ENCODE results near the gene OR6B1. TPM values are rescaled to one million over a fixed set of nuclear protein-coding genes. Genes with fewer than 3 reads are reported as not detected.

The OR6B1 gene
- polyA plus RNA-seq, 1 donor (not counting 4 experiments of a cell fraction or from before 2014, with no cell fraction given) = not detected

- Histone ChIP-seq H3K79me2 (ENCODE audit: control insufficient read depth, insufficient read depth, low read length) (no peaks in the 10 kb centered on the region), H3K27ac (ENCODE audit: control insufficient read depth, insufficient read depth, low read length) (no peak overlapping the region), H3K9me1 (ENCODE audit: control insufficient read depth, extremely low read depth, insufficient read depth, low read length) (no peaks in the 10 kb centered on the region), H3K4me1 (ENCODE audit: control insufficient read depth, extremely low read depth, insufficient read depth, low read length) (peaks cover under 1% of the 10 kb centered on the region), H3K9me3 (ENCODE audit: control insufficient read depth, low read depth, low read length) (no peaks in the 10 kb centered on the region), H3K4me2 (ENCODE audit: control insufficient read depth, extremely low read depth, insufficient read depth, low read depth, low read length) (no peak overlapping the region), H3K36me3 (ENCODE audit: control insufficient read depth in 2 of 2, extremely low read depth in 1 of 2, insufficient read depth in 2 of 2, low read length in 2 of 2) (no peaks in the 10 kb centered on the region), H3K9ac (ENCODE audit: control insufficient read depth, extremely low read depth, insufficient read depth, low read length) (no peak overlapping the region), H3K27me3 (ENCODE audit: control insufficient read depth, extremely low read depth, insufficient read depth, low read length) (no peaks in the 10 kb centered on the region), H2AFZ (ENCODE audit: control insufficient read depth, low read length) (no peak overlapping the region), H4K20me1 (ENCODE audit: control insufficient read depth, extremely low read depth, insufficient read depth, low read length) (no peaks in the 10 kb centered on the region), H3K4me3 (ENCODE audit: control insufficient read depth in 2 of 3, extremely low read depth in 1 of 3, insufficient read depth in 2 of 3, low read depth in 1 of 3, low read length in 3 of 3) (no peak overlapping the region)
- dilution Hi-C loops (cut with MboI; ENCODE audit: extremely low pct_ligation_motif_present, low sequenced_read_pairs) = no loop called here
- TF ChIP-seq CTCF (optimal IDR thresholded peaks at IDR 0.05 in 1 of 3, IDR thresholded peaks at IDR 0.05 in 1 of 3, conservative IDR thresholded peaks at IDR 0.05 in 1 of 3; ENCODE audit: extremely low read depth in 1 of 3, insufficient read depth in 2 of 3, low read length in 3 of 3) (no peak), EZH2 (IDR thresholded peaks at IDR 0.05; ENCODE audit: low read length) (no peak)
- FAIRE-seq (no peak), DNase-seq (ENCODE audit: low read depth, low spot score) (no peak)
Measured at GRCh38 chr7:143973870-143974416, 26.2 kb upstream of the OR6B1 start.

DNA sequence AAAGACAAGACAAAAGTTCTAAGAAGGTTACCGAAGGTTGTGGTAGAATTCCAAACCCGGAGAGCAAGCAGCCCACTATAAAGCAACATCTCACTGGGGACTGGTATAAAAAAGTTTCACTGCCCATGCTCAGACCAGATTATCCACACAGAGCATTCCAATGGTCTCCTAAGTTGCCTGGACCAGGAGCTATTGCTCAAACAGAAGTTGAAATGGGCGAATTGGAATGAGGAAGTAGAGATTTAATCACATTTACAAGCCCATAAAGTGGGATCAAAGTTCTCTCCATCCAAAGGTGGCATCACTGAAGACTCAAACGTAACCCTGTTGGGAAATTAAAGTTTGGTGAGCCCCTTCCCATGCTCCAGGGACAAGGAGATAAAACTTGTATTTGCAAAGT, 25.7 kb upstream of the OR6B1 start:
- no peak overlapping the region for H3K4me2 ChIP-seq (ENCODE audit: control insufficient read depth, extremely low read depth, insufficient read depth, low read depth, low read length)
- no peaks in the 10 kb centered on the region for H3K36me3 ChIP-seq (ENCODE audit: control insufficient read depth in 2 of 2, extremely low read depth in 1 of 2, insufficient read depth in 2 of 2, low read length in 2 of 2)

More for the DNA sequence above, 25.7 kb upstream of the OR6B1 start:
- no peaks in the 10 kb centered on the region for H3K9me3 ChIP-seq (ENCODE audit: control insufficient read depth, low read depth, low read length)
- H3K9me1 ChIP-seq (ENCODE audit: control insufficient read depth, extremely low read depth, insufficient read depth, low read length) = no peaks in the 10 kb centered on the region
- H3K4me3 ChIP-seq (ENCODE audit: control insufficient read depth in 2 of 3, extremely low read depth in 1 of 3, insufficient read depth in 2 of 3, low read depth in 1 of 3, low read length in 3 of 3) = no peak overlapping the region
- no peak for DNase-seq (ENCODE audit: low read depth, low spot score)
- dilution Hi-C loops (cut with MboI; ENCODE audit: extremely low pct_ligation_motif_present, low sequenced_read_pairs) = no loop called here
- no peaks in the 10 kb centered on the region for H3K27me3 ChIP-seq (ENCODE audit: control insufficient read depth, extremely low read depth, insufficient read depth, low read length)
- H3K9ac ChIP-seq (ENCODE audit: control insufficient read depth, extremely low read depth, insufficient read depth, low read length) = no peak overlapping the region
- H4K20me1 ChIP-seq (ENCODE audit: control insufficient read depth, extremely low read depth, insufficient read depth, low read length) = no peaks in the 10 kb centered on the region
- no peak overlapping the region for H2AFZ ChIP-seq (ENCODE audit: control insufficient read depth, low read length)
- TF ChIP-seq EZH2 (IDR thresholded peaks at IDR 0.05; ENCODE audit: low read length) = no peak
- no peak for TF ChIP-seq CTCF (optimal IDR thresholded peaks at IDR 0.05 in 1 of 3, IDR thresholded peaks at IDR 0.05 in 1 of 3, conservative IDR thresholded peaks at IDR 0.05 in 1 of 3; ENCODE audit: extremely low read depth in 1 of 3, insufficient read depth in 2 of 3, low read length in 3 of 3)
- no peaks in the 10 kb centered on the region for H3K79me2 ChIP-seq (ENCODE audit: control insufficient read depth, insufficient read depth, low read length)
- no peak overlapping the region for H3K27ac ChIP-seq (ENCODE audit: control insufficient read depth, insufficient read depth, low read length)
- FAIRE-seq = no peak
- peaks cover 6% of the 10 kb centered on the region for H3K4me1 ChIP-seq (ENCODE audit: control insufficient read depth, extremely low read depth, insufficient read depth, low read length)

Measured in keratinocyte (primary cell).